CD14-positive monocyte (primary cell): ENCODE measurements around the gene LPGAT1. TPM values are rescaled to one million over a fixed set of nuclear protein-coding genes. Genes with fewer than 3 reads are reported as not detected.

Source experiments
- DNase-seq, 3 donors: peaks; one replicate each; pipeline ENCODE4 v3.0.0-alpha.2; 2011 to 2022
- H2AFZ ChIP-seq: 2 replicates; pipeline ENCODE4 v1.6.0; 2012; ENCODE audit warnings: mild to moderate bottlenecking, low read depth, low read length, inconsistent platforms; ENCODE audit not compliant: insufficient read depth, poor library complexity, severe bottlenecking
- H3K27ac ChIP-seq, 2 donors: 1 replicate in 1 of 2; 2 replicates in 1 of 2; pipeline ENCODE4 v1.5.1; 2012 to 2013; ENCODE audit warnings: low read length in 2 of 2, control low read depth in 1 of 2, inconsistent platforms in 1 of 2, low read depth in 1 of 2, mild to moderate bottlenecking in 1 of 2
- H3K27me3 ChIP-seq, 2 donors: one replicate each; pipeline versions ENCODE4 v1.6.0 to v1.6.1; 2011 to 2013; ENCODE audit warnings: low read length in 2 of 2; ENCODE audit not compliant: control insufficient read depth in 2 of 2, insufficient read depth in 2 of 2
- H3K36me3 ChIP-seq, 2 donors: replicated peaks in 1 of 2; 1 replicate in 1 of 2; 2 replicates in 1 of 2; pipeline versions ENCODE4 v1.5.1 to v1.6.1; 2012 to 2013; ENCODE audit warnings: low read length in 2 of 2, control low read depth in 1 of 2, inconsistent platforms in 1 of 2, mild to moderate bottlenecking in 1 of 2; ENCODE audit not compliant: insufficient read depth in 2 of 2, control insufficient read depth in 1 of 2
- H3K4me1 ChIP-seq, 2 donors: 1 replicate in 1 of 2; 2 replicates in 1 of 2; pipeline versions ENCODE4 v1.5.1 to v1.6.1; 2012 to 2013; ENCODE audit warnings: low read length in 2 of 2, control low read depth in 1 of 2, inconsistent platforms in 1 of 2, mild to moderate bottlenecking in 1 of 2, moderate library complexity in 1 of 2; ENCODE audit not compliant: insufficient read depth in 2 of 2, control insufficient read depth in 1 of 2
- H3K4me2 ChIP-seq: replicated peaks from 2 replicates; pipeline ENCODE3; 2012; ENCODE audit warnings: low read length, moderate library complexity, mild to moderate bottlenecking; ENCODE audit not compliant: poor library complexity, severe bottlenecking; ENCODE audit errors: extremely low read depth
- H3K4me3 ChIP-seq, 3 experiments: fragments of 200-600 bp in 1 of 3; sonication (generic) in 1 of 3; replicated peaks in 1 of 3; 1 replicate in 2 of 3; 2 replicates in 1 of 3; pipeline ENCODE4 v1.5.1; 2011 to 2013; ENCODE audit warnings: low read length in 3 of 3, mild to moderate bottlenecking in 3 of 3, control low read depth in 2 of 3, low read depth in 2 of 3, inconsistent platforms in 1 of 3, moderate library complexity in 1 of 3
- H3K79me2 ChIP-seq: 2 replicates; pipeline ENCODE4 v1.6.0; 2012; ENCODE audit warnings: mild to moderate bottlenecking, control low read depth, inconsistent platforms, low read length, moderate library complexity; ENCODE audit not compliant: insufficient read depth
- H3K9ac ChIP-seq: 2 replicates; pipeline ENCODE4 v1.6.0; 2017; ENCODE audit warnings: low read length, mild to moderate bottlenecking; ENCODE audit not compliant: insufficient read depth, poor library complexity, severe bottlenecking
- H3K9me3 ChIP-seq, 2 donors: replicated peaks in 1 of 2; 1 replicate in 1 of 2; 2 replicates in 1 of 2; pipeline versions ENCODE4 v1.5.1 to v1.6.1; 2012 to 2013; ENCODE audit warnings: low read length in 2 of 2, control low read depth in 1 of 2; ENCODE audit not compliant: control insufficient read depth in 1 of 2, insufficient read depth in 1 of 2
- H4K20me1 ChIP-seq: 2 replicates; pipeline ENCODE4 v1.6.0; 2012; ENCODE audit warnings: mild to moderate bottlenecking, low read length, control low read depth, moderate library complexity; ENCODE audit not compliant: insufficient read depth
- H3K27ac Mint-ChIP-seq, 7 donors: one replicate each; pipeline ENCODE4 v1.8.0; 2020; ENCODE audit warnings: mild to moderate bottlenecking in 7 of 7, mixed read lengths in 7 of 7, moderate library complexity in 6 of 7, inconsistent platforms in 2 of 7
- H3K27me3 Mint-ChIP-seq, 3 donors: one replicate each; pipeline ENCODE4 v1.8.0; 2021 to 2022; ENCODE audit warnings: low read depth in 3 of 3, mild to moderate bottlenecking in 3 of 3, mixed read lengths in 3 of 3, moderate library complexity in 3 of 3, inconsistent platforms in 1 of 3
- H3K36me3 Mint-ChIP-seq, 2 donors: one replicate each; pipeline ENCODE4 v1.8.0; 2020; ENCODE audit warnings: mixed read lengths in 2 of 2, inconsistent platforms in 1 of 2, mild to moderate bottlenecking in 1 of 2
- H3K4me1 Mint-ChIP-seq: one replicate; pipeline ENCODE4 v1.8.0; 2020; ENCODE audit warnings: mild to moderate bottlenecking, mixed read lengths
- H3K4me3 Mint-ChIP-seq, 2 donors: one replicate each; pipeline ENCODE4 v1.8.0; 2020; ENCODE audit warnings: mild to moderate bottlenecking in 2 of 2, mixed read lengths in 2 of 2, moderate library complexity in 1 of 2
- H3K9me3 Mint-ChIP-seq, 7 donors: one replicate each; pipeline ENCODE4 v1.8.0; 2020 to 2022; ENCODE audit warnings: mixed read lengths in 7 of 7, mild to moderate bottlenecking in 6 of 7, moderate library complexity in 6 of 7, inconsistent platforms in 2 of 7
- CTCF ChIP-seq: fragments of 200-600 bp; IDR thresholded peaks from one replicate; pipeline ENCODE4 v1.8.0; 2022; ENCODE audit warnings: antibody characterized with exemption, mild to moderate bottlenecking
- WGBS: methylation state at CpG from one replicate; pipeline ENCODE4 v1.1.5; 2013; ENCODE audit warnings: missing lambda C conversion rate; ENCODE audit not compliant: insufficient coverage; 5-methylcytosine and 5-hydroxymethylcytosine counted together
- intact Hi-C, 2 donors: fragments of 100-400 bp; cut with micrococcal nuclease; formaldehyde crosslinking; loops; one replicate each; pipeline versions ENCODE4 v1.15.0 to v1.15.1; 2023
- polyA plus RNA-seq, 3 donors: library from polyadenylated mRNA; depleted of rRNA in 1 of 3; unstranded in 2 of 3; stranded (reverse) in 1 of 3; fragments of 300-500 nt in 2 of 3; fragments of >200 nt in 1 of 3; fragmentation: Illumina TruSeq in 2 of 3; gene quantifications; 1 replicate in 2 of 3; 2 replicates in 1 of 3; pipeline ENCODE4 v1.2.3, GENCODE V29; 2012 to 2021

Gene LPGAT1
- polyA plus RNA-seq, 3 donors, result 19.5 to 52.1 (median 40.2) TPM

- Histone ChIP-seq H4K20me1 (no peaks in the 10 kb centered on the region), H3K9me3 (no peaks in the 10 kb centered on the region), H3K27ac (no peak overlapping the region), H3K36me3 (no peaks in the 10 kb centered on the region), H2AFZ (no peak overlapping the region), H3K9ac (no peak overlapping the region), H3K4me1 (peaks cover 12 to 14% of the 10 kb centered on the region in 2 donors), H3K4me3 (no peak overlapping the region), H3K27me3 (no peaks in the 10 kb centered on the region), H3K4me2 (no peak overlapping the region), H3K79me2 (no peaks in the 10 kb centered on the region)
- no peaks in the 10 kb centered on the region for H3K9me3 Mint-ChIP-seq
- no peak for TF ChIP-seq CTCF
- H3K4me1 Mint-ChIP-seq, result peaks cover 24% of the 10 kb centered on the region
- no peak overlapping the region for H3K27ac Mint-ChIP-seq
- WGBS, result 100% methylated on average over 2 of the region's 4 CpGs
- DNase-seq, result no peak
- intact Hi-C loops, result no loop called here
- peaks cover 2 to 5% (median 3%) of the 10 kb centered on the region in 3 donors for H3K27me3 Mint-ChIP-seq
- no peaks in the 10 kb centered on the region for H3K36me3 Mint-ChIP-seq
- no peak overlapping the region for H3K4me3 Mint-ChIP-seq
Measured at GRCh38 chr1:211734791-211735190, 95.8 kb downstream of the LPGAT1 start.

GRCh38 chr1:211734359-211734758 lies 96.2 kb downstream of the LPGAT1 start:
- Histone ChIP-seq H3K36me3 (no peaks in the 10 kb centered on the region), H3K27ac (no peak overlapping the region), H3K4me2 (no peak overlapping the region), H3K4me1 (peaks cover 8 to 10% of the 10 kb centered on the region in 2 donors), H3K9me3 (no peaks in the 10 kb centered on the region), H2AFZ (no peak overlapping the region), H4K20me1 (no peaks in the 10 kb centered on the region), H3K27me3 (no peaks in the 10 kb centered on the region), H3K4me3 (no peak overlapping the region), H3K9ac (no peak overlapping the region), H3K79me2 (no peaks in the 10 kb centered on the region)
- peaks cover 20% of the 10 kb centered on the region for H3K4me1 Mint-ChIP-seq
- H3K27me3 Mint-ChIP-seq, result peaks cover 2 to 5% (median 3%) of the 10 kb centered on the region in 3 donors
- intact Hi-C loops, result no loop called here
- WGBS, result 88% methylated on average over 7 of the region's 9 CpGs
- DNase-seq, result no peak
- no peaks in the 10 kb centered on the region for H3K36me3 Mint-ChIP-seq
- TF ChIP-seq CTCF, result no peak
- no peaks in the 10 kb centered on the region for H3K9me3 Mint-ChIP-seq
- H3K4me3 Mint-ChIP-seq, result no peak overlapping the region
- no peak overlapping the region for H3K27ac Mint-ChIP-seq
